IPS DF 6.9 (cell line): ENCODE measurements around the gene LGALS9.
"Not testable (repeated sequence)": the region's sequence is repeated elsewhere in the genome, so short reads cannot be mapped to it uniquely, and the experiment has no call there.

Experiments used
- DNase-seq: peaks from one replicate; pipeline ENCODE4 v3.0.0-alpha.2; 2013; ENCODE audit warnings: low read depth, low spot score
- H3K27ac ChIP-seq: one replicate; pipeline ENCODE4 v1.5.1; 2013; ENCODE audit warnings: low read length, control low read depth
- H3K27me3 ChIP-seq: 2 replicates; pipeline ENCODE4 v1.6.1; 2013; ENCODE audit warnings: mild to moderate bottlenecking, low read length; ENCODE audit not compliant: control insufficient read depth, insufficient read depth
- H3K36me3 ChIP-seq: 2 replicates; pipeline ENCODE4 v1.6.1; 2013; ENCODE audit warnings: low read length; ENCODE audit not compliant: control insufficient read depth, insufficient read depth
- H3K4me1 ChIP-seq: 2 replicates; pipeline ENCODE4 v1.6.1; 2013; ENCODE audit warnings: low read length; ENCODE audit not compliant: control insufficient read depth, insufficient read depth
- H3K4me3 ChIP-seq: 2 replicates; pipeline ENCODE4 v1.5.1; 2013; ENCODE audit warnings: mild to moderate bottlenecking, low read length
- H3K9me3 ChIP-seq: 2 replicates; pipeline ENCODE4 v1.6.1; 2013; ENCODE audit warnings: low read length, inconsistent platforms; ENCODE audit not compliant: control insufficient read depth, insufficient read depth
- WGBS: extraction: QIAGEN DNeasy Blood & Tissue Kit; methylation state at CpG from one replicate; pipeline ENCODE4 v1.1.7; 2013; ENCODE audit warnings: mixed read lengths, missing lambda C conversion rate; ENCODE audit not compliant: insufficient read length, insufficient coverage; 5-methylcytosine and 5-hydroxymethylcytosine counted together

LGALS9 gene

GRCh38 chr17:27671591-27671910 lies 40.6 kb downstream of the LGALS9 start:
- Histone ChIP-seq H3K4me1 (no peaks in the 10 kb centered on the region), H3K4me3 (no peak overlapping the region), H3K36me3 (no peaks in the 10 kb centered on the region), H3K27me3 (no peaks in the 10 kb centered on the region), H3K27ac (no peak overlapping the region), H3K9me3 (no peaks in the 10 kb centered on the region)
- DNase-seq = no peak
- no CpG with 5 or more reads among the region's 2 CpGs for WGBS

- H3K4me1 ChIP-seq, H3K9me3 ChIP-seq, DNase-seq, H3K4me3 ChIP-seq, H3K36me3 ChIP-seq, H3K27me3 ChIP-seq, H3K27ac ChIP-seq: not testable (repeated sequence)
- no CpG with 5 or more reads among the region's 6 CpGs for WGBS
Measured at GRCh38 chr17:27671977-27672480, 41.0 kb downstream of the LGALS9 start.

- H3K27ac ChIP-seq = no peak overlapping the region
- WGBS = no CpG with 5 or more reads among the region's 6 CpGs
- no peak for DNase-seq
- no peaks in the 10 kb centered on the region for H3K27me3 ChIP-seq
- no peaks in the 10 kb centered on the region for H3K36me3 ChIP-seq
- no peak overlapping the region for H3K4me3 ChIP-seq
- no peaks in the 10 kb centered on the region for H3K9me3 ChIP-seq
- no peaks in the 10 kb centered on the region for H3K4me1 ChIP-seq
Measured at GRCh38 chr17:27674335-27674734, 43.3 kb downstream of the LGALS9 start.

- no peaks in the 10 kb centered on the region for H3K27me3 ChIP-seq
- no peaks in the 10 kb centered on the region for H3K9me3 ChIP-seq
- H3K4me3 ChIP-seq = no peak overlapping the region
- WGBS = 100% methylated on average over 1 of the region's 2 CpGs
- H3K27ac ChIP-seq = no peak overlapping the region
- DNase-seq = no peak
- H3K4me1 ChIP-seq = no peaks in the 10 kb centered on the region
- no peaks in the 10 kb centered on the region for H3K36me3 ChIP-seq
Measured at GRCh38 chr17:27677191-27677590, 46.2 kb downstream of the LGALS9 start.

GRCh38 chr17:27686322-27686721 lies 55.3 kb downstream of the LGALS9 start:
- H3K27ac ChIP-seq, H3K27me3 ChIP-seq, H3K4me3 ChIP-seq, H3K9me3 ChIP-seq, H3K36me3 ChIP-seq, H3K4me1 ChIP-seq, DNase-seq: not testable (repeated sequence)
- WGBS = no CpG with 5 or more reads among the region's 3 CpGs

- Histone ChIP-seq H3K27ac (no peak overlapping the region), H3K4me1 (no peaks in the 10 kb centered on the region), H3K36me3 (no peaks in the 10 kb centered on the region), H3K4me3 (no peak overlapping the region), H3K9me3 (peaks cover 2% of the 10 kb centered on the region), H3K27me3 (no peaks in the 10 kb centered on the region)
- no CpG with 5 or more reads among the region's 1 CpG for WGBS
- no peak for DNase-seq
Measured at GRCh38 chr17:27690882-27691281, 59.9 kb downstream of the LGALS9 start.

GRCh38 chr17:27695254-27695814 lies 64.3 kb downstream of the LGALS9 start:
- H3K9me3 ChIP-seq, H3K27me3 ChIP-seq, H3K4me1 ChIP-seq, DNase-seq, H3K27ac ChIP-seq, H3K4me3 ChIP-seq, H3K36me3 ChIP-seq: not testable (repeated sequence)
- WGBS = no CpG with 5 or more reads among the region's 2 CpGs
